Endothelial cell of umbilical vein (primary cell): ENCODE measurements around the gene ZFPM1. TPM values are rescaled to one million over a fixed set of nuclear protein-coding genes. Genes with fewer than 3 reads are reported as not detected.

ENCODE experiments used
- BruUV-seq: library from RNA; stranded (reverse); fragments of 400-500 nt; replicated peaks from 2 replicates; lab custom pipeline; 2021; lab: Mats Ljungman, UMichigan
- CTCF ChIA-PET: fragments of 300-600, 350-600 bp; sonication (Branson Sonifier 250); formaldehyde crosslinking; loops from one replicate; lab custom pipeline; 2021; ENCODE audit warnings: antibody characterized with exemption, inconsistent platforms; lab: Charles Lee
- POLR2A ChIA-PET: fragments of 300-600, 350-600 bp; sonication (Branson Sonifier 250); formaldehyde crosslinking; loops from one replicate; lab custom pipeline; 2021; ENCODE audit warnings: antibody characterized with exemption, inconsistent platforms; lab: Charles Lee
- DNase-seq: peaks from one replicate; pipeline ENCODE4 v3.0.0-alpha.2; 2011; ENCODE audit warnings: low read depth, low spot score
- FAIRE-seq: peaks from 2 replicates; lab custom pipeline; 2011; peaks lifted over from hg19 to GRCh38; lab: Jason Lieb, UNC
- H2AFZ ChIP-seq: 2 replicates; pipeline ENCODE4 v1.6.0; 2012; ENCODE audit warnings: low read depth, low read length, control low read depth, inconsistent platforms
- H3K27ac ChIP-seq: 2 replicates; pipeline ENCODE4 v1.5.1; 2011; ENCODE audit warnings: low read depth, mild to moderate bottlenecking, control low read depth, low read length, moderate library complexity; ENCODE audit not compliant: insufficient read depth
- H3K27me3 ChIP-seq, 2 experiments: 2 replicates each; pipeline versions ENCODE4 v1.6.0 to v1.6.1; 2011; ENCODE audit warnings: low read length in 2 of 2, mixed read lengths in 1 of 2; ENCODE audit not compliant: control insufficient read depth in 2 of 2, insufficient read depth in 2 of 2
- H3K36me3 ChIP-seq, 2 experiments: 2 replicates in 1 of 2; 3 replicates in 1 of 2; pipeline ENCODE4 v1.5.1; 2011; ENCODE audit warnings: low read length in 2 of 2, mild to moderate bottlenecking in 1 of 2, moderate library complexity in 1 of 2; ENCODE audit not compliant: control insufficient read depth in 2 of 2, insufficient read depth in 2 of 2; ENCODE audit errors: extremely low read depth in 1 of 2
- H3K4me1 ChIP-seq: 3 replicates; pipeline ENCODE4 v1.5.1; 2011; ENCODE audit warnings: mild to moderate bottlenecking, low read length; ENCODE audit not compliant: control insufficient read depth, insufficient read depth; ENCODE audit errors: extremely low read depth
- H3K4me2 ChIP-seq: 2 replicates; pipeline ENCODE4 v1.6.1; 2011; ENCODE audit warnings: low read length, control low read depth, mixed read lengths; ENCODE audit not compliant: insufficient read depth
- H3K4me3 ChIP-seq, 3 experiments: fragments of 200-600 bp in 1 of 3; sonication (generic), shearing (Covaris generic) in 1 of 3; replicated peaks in 1 of 3; 2 replicates each; pipeline ENCODE4 v1.5.1; 2011 to 2016; ENCODE audit warnings: control low read depth in 3 of 3, low read length in 3 of 3, mild to moderate bottlenecking in 2 of 3, inconsistent platforms in 1 of 3, low read depth in 1 of 3, moderate library complexity in 1 of 3; ENCODE audit not compliant: insufficient read depth in 1 of 3
- H3K79me2 ChIP-seq: 2 replicates; pipeline ENCODE4 v1.6.0; 2012; ENCODE audit warnings: low read length, inconsistent platforms; ENCODE audit not compliant: control insufficient read depth, insufficient read depth
- H3K9ac ChIP-seq: replicated peaks from 2 replicates; pipeline ENCODE3; 2011; ENCODE audit warnings: low read length, control low read depth; ENCODE audit not compliant: insufficient read depth; ENCODE audit errors: extremely low read depth
- H3K9me1 ChIP-seq: replicated peaks from 3 replicates; pipeline ENCODE4 v1.6.0; 2011; ENCODE audit warnings: mild to moderate bottlenecking, low read length; ENCODE audit not compliant: control insufficient read depth, insufficient read depth; ENCODE audit errors: extremely low read depth
- H3K9me3 ChIP-seq: replicated peaks from 2 replicates; pipeline ENCODE4 v1.5.1; 2012; ENCODE audit warnings: low read length, inconsistent platforms; ENCODE audit not compliant: control insufficient read depth, insufficient read depth
- H4K20me1 ChIP-seq: replicated peaks from 2 replicates; pipeline ENCODE3; 2011; ENCODE audit warnings: mild to moderate bottlenecking, low read length; ENCODE audit not compliant: control insufficient read depth, insufficient read depth; ENCODE audit errors: extremely low read depth
- EZH2 ChIP-seq: IDR thresholded peaks from 2 replicates; pipeline ENCODE4 v1.6.1; 2012; ENCODE audit warnings: borderline replicate concordance, low read depth, mild to moderate bottlenecking, moderate library complexity, low read length, inconsistent platforms; ENCODE audit not compliant: severe bottlenecking
- FOS ChIP-seq: IDR thresholded peaks from 2 replicates; pipeline ENCODE4 v1.6.1; 2011; ENCODE audit warnings: mild to moderate bottlenecking, low read length, moderate library complexity, borderline replicate concordance; ENCODE audit not compliant: insufficient read depth
- GATA2 ChIP-seq: IDR thresholded peaks from 2 replicates; pipeline ENCODE4 v1.7.0; 2011; ENCODE audit warnings: low read depth, mild to moderate bottlenecking, moderate library complexity, mixed read lengths, low read length; ENCODE audit not compliant: insufficient read length, insufficient read depth
- JUN ChIP-seq: IDR thresholded peaks from 2 replicates; pipeline ENCODE4 v1.6.1; 2011; ENCODE audit warnings: borderline replicate concordance, low read depth; ENCODE audit not compliant: insufficient read length, insufficient read depth
- MYC ChIP-seq: IDR thresholded peaks from one replicate; pipeline ENCODE4 v1.6.1; 2011; ENCODE audit warnings: mild to moderate bottlenecking, low read depth, low read length
- POLR2A ChIP-seq: IDR thresholded peaks from 2 replicates; pipeline ENCODE4 v1.6.1; 2012; ENCODE audit warnings: low read depth, mild to moderate bottlenecking, control low read depth, low read length
- POLR2AphosphoS5 ChIP-seq: IDR thresholded peaks from 2 replicates; pipeline ENCODE4 v1.6.1; 2012; ENCODE audit warnings: low read depth, mild to moderate bottlenecking, control low read depth, low read length, moderate library complexity; ENCODE audit not compliant: insufficient read depth
- dilution Hi-C: fragments of 300-500 bp; cut with MboI; formaldehyde crosslinking; loops from one replicate; pipeline ENCODE4 v1.15.0; 2019; ENCODE audit warnings: low sequenced_read_pairs; ENCODE audit not compliant: extremely low pct_ligation_motif_present
- intact Hi-C: fragments of 100-400 bp; cut with micrococcal nuclease; formaldehyde crosslinking; loops from one replicate; pipeline ENCODE4 v1.10.0; 2022
- polyA plus RNA-seq, 4 experiments: library from polyadenylated mRNA; depleted of rRNA in 3 of 4; stranded (reverse) in 3 of 4; unstranded in 1 of 4; fragments of >200 nt; gene quantifications; 2 replicates each; pipeline versions ENCODE4 v1.2.1 to v1.2.3, GENCODE V29; 2011 to 2012; ENCODE audit warnings: missing spikeins in 1 of 4
- total RNA-seq: library from RNA; stranded (reverse); gene quantifications from 2 replicates; pipeline ENCODE4 v1.2.3, GENCODE V29; 2021
- TF ChIP-seq, protein P1 (sequence below), 2 donors: IDR thresholded peaks; 1 replicate in 1 of 2; 2 replicates in 1 of 2; pipeline ENCODE4 v1.5.1; 2011; ENCODE audit warnings: low read length in 2 of 2, mild to moderate bottlenecking in 2 of 2, moderate library complexity in 2 of 2, control low read depth in 1 of 2, inconsistent platforms in 1 of 2, low read depth in 1 of 2; ENCODE audit not compliant: insufficient read depth in 1 of 2; ENCODE audit errors: extremely low read depth in 1 of 2
- TF ChIP-seq, protein P2 (sequence below): IDR thresholded peaks from 2 replicates; pipeline ENCODE4 v1.6.1; 2011; ENCODE audit not compliant: insufficient read depth, insufficient read length

Gene ZFPM1
- total and polyA plus RNA-seq, 2 donors (not counting 3 experiments of a cell fraction or from before 2014, with no cell fraction given), result 0.37 to 7.5 TPM

DNA sequence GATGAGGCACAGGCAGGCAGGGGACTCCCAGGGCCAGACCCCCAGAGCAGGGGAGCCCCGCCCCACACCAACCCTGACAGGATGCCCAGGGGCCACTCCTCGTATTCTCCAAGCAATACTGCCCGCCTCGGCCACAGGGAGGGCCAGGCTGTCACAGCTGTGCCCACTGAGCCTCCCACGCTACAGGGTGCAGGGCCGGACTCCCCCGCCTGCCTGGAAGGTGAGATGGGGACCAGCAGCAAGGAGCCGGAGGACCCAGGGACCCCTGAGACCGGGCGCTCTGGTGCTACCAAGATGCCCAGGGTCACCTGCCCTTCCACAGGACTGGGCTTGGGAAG, 18.8 kb upstream of the ZFPM1 start:
- dilution Hi-C loops (no loop called here), intact Hi-C loops (loop anchor here (10.0 kb wide), 1 partner anchor 410 kb away; no protein-coding TSS in a partner anchor)
- Histone ChIP-seq H4K20me1 (no peaks in the 10 kb centered on the region), H3K9ac (no peak overlapping the region), H3K9me1 (no peaks in the 10 kb centered on the region), H3K4me1 (peaks cover 13% of the 10 kb centered on the region), H3K79me2 (peaks cover 7% of the 10 kb centered on the region), H3K27ac (no peak overlapping the region), H3K9me3 (no peaks in the 10 kb centered on the region), H3K27me3 (no peaks in the 10 kb centered on the region), H3K36me3 (no peaks in the 10 kb centered on the region), H2AFZ (no peak overlapping the region), H3K4me3 (no peak overlapping the region), H3K4me2 (no peak overlapping the region)
- no peak for DNase-seq
- ChIA-PET POLR2A (no interaction called here), CTCF (no interaction called here)
- no TSS peak for BruUV-seq
- FAIRE-seq, result no peak
- TF ChIP-seq GATA2 (no peak), POLR2AphosphoS5 (no peak), JUN (no peak), POLR2A (no peak), FOS (no peak), MYC (no peak), EZH2 (no peak)
- TF ChIP-seq, protein P1, sequence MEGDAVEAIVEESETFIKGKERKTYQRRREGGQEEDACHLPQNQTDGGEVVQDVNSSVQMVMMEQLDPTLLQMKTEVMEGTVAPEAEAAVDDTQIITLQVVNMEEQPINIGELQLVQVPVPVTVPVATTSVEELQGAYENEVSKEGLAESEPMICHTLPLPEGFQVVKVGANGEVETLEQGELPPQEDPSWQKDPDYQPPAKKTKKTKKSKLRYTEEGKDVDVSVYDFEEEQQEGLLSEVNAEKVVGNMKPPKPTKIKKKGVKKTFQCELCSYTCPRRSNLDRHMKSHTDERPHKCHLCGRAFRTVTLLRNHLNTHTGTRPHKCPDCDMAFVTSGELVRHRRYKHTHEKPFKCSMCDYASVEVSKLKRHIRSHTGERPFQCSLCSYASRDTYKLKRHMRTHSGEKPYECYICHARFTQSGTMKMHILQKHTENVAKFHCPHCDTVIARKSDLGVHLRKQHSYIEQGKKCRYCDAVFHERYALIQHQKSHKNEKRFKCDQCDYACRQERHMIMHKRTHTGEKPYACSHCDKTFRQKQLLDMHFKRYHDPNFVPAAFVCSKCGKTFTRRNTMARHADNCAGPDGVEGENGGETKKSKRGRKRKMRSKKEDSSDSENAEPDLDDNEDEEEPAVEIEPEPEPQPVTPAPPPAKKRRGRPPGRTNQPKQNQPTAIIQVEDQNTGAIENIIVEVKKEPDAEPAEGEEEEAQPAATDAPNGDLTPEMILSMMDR (IDR thresholded peaks at IDR 0.05; ENCODE audit: extremely low read depth in 1 of 2, insufficient read depth in 1 of 2, low read depth in 1 of 2, low read length in 2 of 2), result no peak
- TF ChIP-seq, protein P2, sequence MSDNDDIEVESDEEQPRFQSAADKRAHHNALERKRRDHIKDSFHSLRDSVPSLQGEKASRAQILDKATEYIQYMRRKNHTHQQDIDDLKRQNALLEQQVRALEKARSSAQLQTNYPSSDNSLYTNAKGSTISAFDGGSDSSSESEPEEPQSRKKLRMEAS, result no peak
